ENCODE measurements around the gene ABCC6. TPM values are rescaled to one million over a fixed set of nuclear protein-coding genes. Genes with fewer than 3 reads are reported as not detected.

ABCC6 gene
- total RNA-seq, 1 experiment from 2014 or later = 2.9 TPM

DNA sequence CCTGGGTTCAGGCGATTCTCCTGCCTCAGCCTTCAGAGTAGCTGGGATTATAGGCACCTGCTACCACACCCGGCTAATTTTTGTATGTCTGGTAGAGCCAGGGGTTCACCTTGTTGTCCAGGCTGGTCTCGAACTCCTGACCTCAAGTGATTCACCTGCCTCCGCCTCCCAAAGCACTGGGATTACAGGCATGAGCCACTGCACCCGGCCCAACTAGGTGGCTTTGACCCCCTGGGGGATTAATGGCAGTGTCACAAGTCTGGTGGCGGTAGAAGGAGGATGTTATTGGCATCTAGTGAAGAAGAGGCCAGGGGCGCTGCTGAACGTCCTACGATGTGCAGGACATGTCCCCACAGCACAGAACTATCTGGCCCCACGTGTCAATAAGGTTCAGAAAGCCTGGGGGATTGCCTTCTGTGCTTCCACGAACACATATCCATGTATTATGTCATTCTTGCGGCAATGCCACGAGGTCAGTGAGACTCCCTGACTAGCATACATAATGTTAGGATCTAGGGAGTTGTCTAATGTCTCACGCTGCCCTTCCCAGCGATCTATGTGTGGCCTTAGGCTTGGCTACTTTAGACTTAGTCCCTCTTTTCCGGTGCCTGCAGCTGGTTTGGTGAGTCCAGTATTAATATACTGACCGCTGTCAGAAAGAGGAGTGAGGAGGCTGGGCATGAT, 75.8 kb downstream of the ABCC6 start:
- H3K27ac ChIP-seq (ENCODE audit: low read length) = no peak overlapping the region
- DNase-seq (ENCODE audit: low read depth, low spot score) (no peak), ATAC-seq (no peak)
- no peak overlapping the region for H3K4me3 ChIP-seq (ENCODE audit: low read depth in 2 of 2, low read length in 2 of 2)
- no TSS peak for BruUV-seq (replicated peaks)
- H3K4me1 ChIP-seq (ENCODE audit: control insufficient read depth, insufficient read depth, low read length) = peaks cover 39% of the 10 kb centered on the region
- H3K9me3 ChIP-seq (ENCODE audit: control insufficient read depth, insufficient read depth, low read depth, low read length) = no peaks in the 10 kb centered on the region
- ChIA-PET POLR2A (interaction anchor here (0.6 kb wide), 1 partner anchor 318 kb away, joined by 3 read pairs; no protein-coding TSS in a partner anchor), CTCF (no interaction called here)
- H3K27me3 ChIP-seq (ENCODE audit: control insufficient read depth, insufficient read depth, low read length) = no peaks in the 10 kb centered on the region
- TF ChIP-seq TCF7L2 (IDR thresholded peaks at IDR 0.05; ENCODE audit: low read depth, low read length) (no peak), SIN3A (IDR thresholded peaks at IDR 0.05; ENCODE audit: borderline replicate concordance, insufficient read depth, low read depth, low read length) (no peak), POLR2AphosphoS5 (IDR thresholded peaks at IDR 0.05; ENCODE audit: low read depth, low read length) (no peak)
- TF ChIP-seq, protein P1, sequence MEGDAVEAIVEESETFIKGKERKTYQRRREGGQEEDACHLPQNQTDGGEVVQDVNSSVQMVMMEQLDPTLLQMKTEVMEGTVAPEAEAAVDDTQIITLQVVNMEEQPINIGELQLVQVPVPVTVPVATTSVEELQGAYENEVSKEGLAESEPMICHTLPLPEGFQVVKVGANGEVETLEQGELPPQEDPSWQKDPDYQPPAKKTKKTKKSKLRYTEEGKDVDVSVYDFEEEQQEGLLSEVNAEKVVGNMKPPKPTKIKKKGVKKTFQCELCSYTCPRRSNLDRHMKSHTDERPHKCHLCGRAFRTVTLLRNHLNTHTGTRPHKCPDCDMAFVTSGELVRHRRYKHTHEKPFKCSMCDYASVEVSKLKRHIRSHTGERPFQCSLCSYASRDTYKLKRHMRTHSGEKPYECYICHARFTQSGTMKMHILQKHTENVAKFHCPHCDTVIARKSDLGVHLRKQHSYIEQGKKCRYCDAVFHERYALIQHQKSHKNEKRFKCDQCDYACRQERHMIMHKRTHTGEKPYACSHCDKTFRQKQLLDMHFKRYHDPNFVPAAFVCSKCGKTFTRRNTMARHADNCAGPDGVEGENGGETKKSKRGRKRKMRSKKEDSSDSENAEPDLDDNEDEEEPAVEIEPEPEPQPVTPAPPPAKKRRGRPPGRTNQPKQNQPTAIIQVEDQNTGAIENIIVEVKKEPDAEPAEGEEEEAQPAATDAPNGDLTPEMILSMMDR (IDR thresholded peaks at IDR 0.05) = no peak
- TF ChIP-seq, protein P2, sequence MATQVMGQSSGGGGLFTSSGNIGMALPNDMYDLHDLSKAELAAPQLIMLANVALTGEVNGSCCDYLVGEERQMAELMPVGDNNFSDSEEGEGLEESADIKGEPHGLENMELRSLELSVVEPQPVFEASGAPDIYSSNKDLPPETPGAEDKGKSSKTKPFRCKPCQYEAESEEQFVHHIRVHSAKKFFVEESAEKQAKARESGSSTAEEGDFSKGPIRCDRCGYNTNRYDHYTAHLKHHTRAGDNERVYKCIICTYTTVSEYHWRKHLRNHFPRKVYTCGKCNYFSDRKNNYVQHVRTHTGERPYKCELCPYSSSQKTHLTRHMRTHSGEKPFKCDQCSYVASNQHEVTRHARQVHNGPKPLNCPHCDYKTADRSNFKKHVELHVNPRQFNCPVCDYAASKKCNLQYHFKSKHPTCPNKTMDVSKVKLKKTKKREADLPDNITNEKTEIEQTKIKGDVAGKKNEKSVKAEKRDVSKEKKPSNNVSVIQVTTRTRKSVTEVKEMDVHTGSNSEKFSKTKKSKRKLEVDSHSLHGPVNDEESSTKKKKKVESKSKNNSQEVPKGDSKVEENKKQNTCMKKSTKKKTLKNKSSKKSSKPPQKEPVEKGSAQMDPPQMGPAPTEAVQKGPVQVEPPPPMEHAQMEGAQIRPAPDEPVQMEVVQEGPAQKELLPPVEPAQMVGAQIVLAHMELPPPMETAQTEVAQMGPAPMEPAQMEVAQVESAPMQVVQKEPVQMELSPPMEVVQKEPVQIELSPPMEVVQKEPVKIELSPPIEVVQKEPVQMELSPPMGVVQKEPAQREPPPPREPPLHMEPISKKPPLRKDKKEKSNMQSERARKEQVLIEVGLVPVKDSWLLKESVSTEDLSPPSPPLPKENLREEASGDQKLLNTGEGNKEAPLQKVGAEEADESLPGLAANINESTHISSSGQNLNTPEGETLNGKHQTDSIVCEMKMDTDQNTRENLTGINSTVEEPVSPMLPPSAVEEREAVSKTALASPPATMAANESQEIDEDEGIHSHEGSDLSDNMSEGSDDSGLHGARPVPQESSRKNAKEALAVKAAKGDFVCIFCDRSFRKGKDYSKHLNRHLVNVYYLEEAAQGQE (IDR thresholded peaks at IDR 0.05; ENCODE audit: insufficient read depth in 1 of 2, low read depth in 2 of 2, low read length in 1 of 2) = no peak
- H3K36me3 ChIP-seq (ENCODE audit: control insufficient read depth, insufficient read depth, low read length) = peaks cover 7% of the 10 kb centered on the region
- intact Hi-C loops (cut with micrococcal nuclease; ENCODE audit: unreplicated experiment) = no loop called here
- in situ Hi-C loops (cut with HindIII; ENCODE audit: low pct_unique_long_range_greater_than_20kb, low sequenced_read_pairs) = no loop called here

- Histone ChIP-seq H3K4me1 (ENCODE audit: control insufficient read depth, insufficient read depth, low read length) (peaks cover 35% of the 10 kb centered on the region), H3K27me3 (ENCODE audit: control insufficient read depth, insufficient read depth, low read length) (no peaks in the 10 kb centered on the region), H3K4me3 (ENCODE audit: low read depth in 2 of 2, low read length in 2 of 2) (no peak overlapping the region), H3K36me3 (ENCODE audit: control insufficient read depth, insufficient read depth, low read length) (peaks cover 14% of the 10 kb centered on the region), H3K9me3 (ENCODE audit: control insufficient read depth, insufficient read depth, low read depth, low read length) (no peaks in the 10 kb centered on the region), H3K27ac (ENCODE audit: low read length) (no peak overlapping the region)
- in situ Hi-C loops (cut with HindIII; ENCODE audit: low pct_unique_long_range_greater_than_20kb, low sequenced_read_pairs) (no loop called here), intact Hi-C loops (cut with micrococcal nuclease; ENCODE audit: unreplicated experiment) (no loop called here)
- ChIA-PET CTCF (no interaction called here), POLR2A (interaction anchor here (0.6 kb wide), 1 partner anchor 317 kb away, joined by 3 read pairs; no protein-coding TSS in a partner anchor)
- no TSS peak for BruUV-seq (replicated peaks)
- no peak for ATAC-seq
- DNase-seq (ENCODE audit: low read depth, low spot score) = no peak
- TF ChIP-seq, protein P2 (IDR thresholded peaks at IDR 0.05; ENCODE audit: insufficient read depth in 1 of 2, low read depth in 2 of 2, low read length in 1 of 2) = no peak
- TF ChIP-seq TCF7L2 (IDR thresholded peaks at IDR 0.05; ENCODE audit: low read depth, low read length) = no peak
- TF ChIP-seq POLR2AphosphoS5 (IDR thresholded peaks at IDR 0.05; ENCODE audit: low read depth, low read length) = no peak
- no peak for TF ChIP-seq SIN3A (IDR thresholded peaks at IDR 0.05; ENCODE audit: borderline replicate concordance, insufficient read depth, low read depth, low read length)
- TF ChIP-seq, protein P1 (IDR thresholded peaks at IDR 0.05) = no peak
Observed at GRCh38 chr16:16146380-16147315, 76.6 kb downstream of the ABCC6 start.
